ENCODE measurements around the gene USO1.
"Not testable (repeated sequence)": the region's sequence is repeated elsewhere in the genome, so short reads cannot be mapped to it uniquely, and the experiment has no call there.

USO1 gene

DNA sequence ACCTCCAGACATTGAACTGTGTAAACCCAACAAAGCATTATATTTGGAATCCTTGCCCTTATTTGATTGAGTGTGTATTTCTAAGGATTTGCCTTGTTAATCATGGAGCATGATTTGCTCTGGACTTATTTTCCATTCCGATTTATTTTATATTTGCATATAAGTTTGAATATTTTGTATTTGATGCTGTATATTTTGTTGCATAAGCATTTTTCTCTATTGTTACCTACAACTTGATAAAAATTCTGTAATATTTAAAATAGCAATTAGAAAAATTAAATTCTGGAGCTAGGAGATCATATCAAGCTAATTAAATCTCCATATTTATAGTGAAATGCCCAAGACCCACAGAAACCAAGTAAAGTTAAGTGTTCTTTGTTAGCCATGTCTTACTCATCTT lies 47.2 kb downstream of the USO1 start:
- no peak for DNase-seq

DNA sequence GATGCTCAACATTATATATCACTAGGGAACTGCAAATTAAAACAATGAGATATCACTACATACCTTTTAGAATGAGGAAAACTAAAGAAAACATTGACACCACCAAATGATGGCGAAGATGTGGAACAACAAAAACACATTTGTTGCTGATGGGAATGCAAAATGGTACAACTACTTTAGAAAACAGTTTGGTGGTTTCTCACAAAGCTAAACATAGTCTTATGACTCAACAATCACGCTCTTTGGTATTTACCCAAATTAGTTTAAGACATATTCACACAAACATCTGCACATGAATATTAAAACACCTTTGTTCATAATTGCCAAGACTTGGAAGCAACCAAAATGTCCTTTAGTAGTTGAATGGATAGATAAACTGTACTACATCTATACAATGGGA lies 53.2 kb downstream of the USO1 start:
- no peak for DNase-seq

DNA sequence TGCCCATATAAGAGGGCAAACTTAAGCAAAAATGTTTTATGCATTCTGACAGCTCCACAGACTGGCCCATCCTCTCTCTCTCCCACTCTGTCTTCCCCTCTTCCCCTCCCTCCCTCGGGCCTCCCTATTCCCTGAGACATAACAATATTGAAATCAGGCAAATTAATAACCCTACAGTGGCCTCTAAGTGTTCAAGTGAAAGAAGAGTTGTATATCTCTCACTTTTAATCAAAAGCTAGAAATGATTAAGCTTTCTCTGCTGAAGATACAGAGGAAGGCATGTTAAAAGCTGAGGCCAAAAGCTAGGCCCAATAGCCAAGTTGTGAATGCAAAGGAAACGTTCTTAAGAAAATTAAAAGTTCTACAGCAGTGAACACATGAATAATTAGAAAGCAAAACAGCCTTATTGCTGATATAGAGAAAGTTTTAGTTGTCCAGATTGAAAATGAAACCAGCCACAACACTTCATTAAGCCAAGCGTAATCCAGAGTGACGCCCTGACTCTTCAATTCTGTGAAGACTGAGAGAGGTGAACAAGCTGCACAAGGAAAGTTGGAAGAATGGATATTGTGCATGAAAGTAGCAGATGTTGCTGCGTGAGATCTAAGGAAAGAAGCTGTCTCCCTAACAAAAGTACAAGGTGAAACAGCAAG lies 54.9 kb downstream of the USO1 start:
- DNase-seq: no peak

DNA sequence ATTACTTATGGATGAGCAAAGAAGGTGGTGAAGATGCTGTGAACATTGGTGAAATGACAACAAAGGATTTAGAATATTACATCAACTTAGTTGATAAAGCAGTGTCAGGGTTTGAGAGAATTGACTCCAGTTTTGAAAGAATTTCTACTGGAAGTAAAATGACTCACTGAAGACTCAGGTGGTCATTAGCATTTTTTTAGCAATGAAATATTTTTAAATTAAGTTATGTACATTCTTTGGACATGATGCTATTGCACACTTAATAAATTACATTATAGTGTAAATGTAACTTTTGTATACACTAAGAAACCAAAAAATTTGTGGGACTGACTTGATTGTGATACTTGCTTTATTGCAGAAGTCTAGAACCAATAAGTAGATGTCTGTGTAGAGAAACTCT lies 56.9 kb downstream of the USO1 start:
- no peak for DNase-seq

DNA sequence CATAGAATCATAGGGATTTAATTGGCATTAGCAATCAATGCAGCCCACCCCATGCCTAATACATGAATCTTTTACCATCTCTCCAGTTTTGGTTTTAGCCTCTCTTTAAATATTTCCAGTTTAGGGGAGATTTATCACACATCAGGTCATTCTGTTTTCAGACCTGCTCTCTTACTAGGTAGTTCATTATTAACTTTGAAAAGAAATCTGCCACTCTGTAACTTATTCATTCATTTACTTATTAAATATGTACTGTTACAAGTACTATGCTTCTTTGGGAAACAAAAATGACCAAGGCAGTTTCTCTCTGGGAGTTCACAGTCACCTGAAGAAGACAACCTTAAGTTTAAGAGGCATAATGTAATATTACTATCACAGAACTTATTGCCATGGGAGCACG lies 62.1 kb downstream of the USO1 start:
- DNase-seq: no peak

DNA sequence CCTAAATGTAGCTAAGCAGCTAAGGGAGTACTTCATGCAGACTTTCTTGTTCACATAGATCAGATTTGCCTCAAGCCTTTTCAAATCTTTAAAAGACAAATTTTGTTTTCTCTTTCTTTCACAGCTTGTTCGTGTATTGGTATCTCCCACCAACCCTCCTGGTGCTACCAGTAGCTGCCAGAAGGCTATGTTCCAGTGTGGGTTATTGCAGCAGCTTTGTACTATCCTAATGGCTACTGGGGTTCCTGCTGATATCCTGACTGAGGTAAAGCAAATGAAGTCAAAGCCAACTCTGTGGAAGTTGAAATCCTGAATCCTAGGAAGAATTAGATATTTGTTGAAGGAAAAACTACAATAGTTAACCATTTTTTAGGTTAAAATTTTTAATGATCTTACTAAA lies 62.6 kb downstream of the USO1 start:
- DNase-seq: no peak

DNA sequence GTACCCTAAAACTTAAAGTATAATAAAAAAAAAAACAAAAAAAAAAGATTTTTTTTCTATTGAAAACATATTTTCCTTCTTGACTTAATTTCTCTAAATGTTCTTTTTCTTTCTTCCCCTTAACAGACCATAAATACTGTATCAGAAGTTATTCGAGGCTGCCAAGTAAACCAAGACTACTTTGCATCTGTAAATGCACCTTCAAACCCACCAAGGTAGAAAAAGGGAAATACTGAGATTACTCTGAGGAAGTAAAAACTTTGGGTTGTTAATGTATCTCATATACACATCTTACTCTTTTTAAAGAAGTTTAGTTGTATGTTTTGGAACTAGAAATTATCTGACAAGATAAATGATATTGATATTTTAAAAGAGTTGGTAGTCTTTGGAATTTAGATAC lies 65.6 kb downstream of the USO1 start:
- DNase-seq: no peak

DNA sequence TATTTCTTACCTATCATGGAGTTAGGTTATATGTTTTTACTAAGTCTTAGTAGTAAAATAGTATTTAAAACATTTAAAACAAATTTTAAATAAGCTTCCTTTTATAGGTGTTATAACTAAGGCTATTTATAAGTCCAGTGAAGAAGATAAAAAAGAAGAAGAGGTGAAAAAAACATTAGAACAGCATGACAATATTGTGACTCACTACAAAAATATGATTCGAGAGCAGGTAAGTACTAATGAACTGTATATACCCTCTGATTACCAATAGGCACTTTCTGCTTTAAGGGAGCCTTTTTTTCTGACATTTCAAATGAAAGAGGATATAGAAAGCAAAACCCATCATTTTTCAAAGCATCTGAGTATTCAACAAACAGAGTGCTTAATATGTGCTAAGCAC lies 76.6 kb downstream of the USO1 start:
- DNase-seq: no peak

DNA sequence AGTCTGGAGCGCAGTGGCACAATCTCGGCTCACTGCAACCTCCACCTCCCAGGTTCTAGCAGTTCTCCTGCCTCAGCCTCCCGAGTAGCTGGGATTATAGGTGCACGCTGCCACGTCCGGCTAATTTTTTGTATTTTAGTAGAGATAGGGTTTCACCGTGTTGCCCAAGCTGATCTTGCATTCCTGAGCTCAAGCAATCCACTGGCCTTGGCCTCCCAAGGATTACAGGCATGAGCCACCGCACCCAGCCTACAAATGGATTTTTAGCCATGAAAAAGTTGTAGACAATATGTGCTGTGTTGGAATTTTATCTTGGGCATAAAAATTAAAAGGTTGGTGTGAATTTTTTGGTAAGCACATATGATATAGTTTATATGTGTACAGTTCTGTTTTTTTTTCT lies 81.7 kb downstream of the USO1 start:
- not testable (repeated sequence) for DNase-seq

DNA sequence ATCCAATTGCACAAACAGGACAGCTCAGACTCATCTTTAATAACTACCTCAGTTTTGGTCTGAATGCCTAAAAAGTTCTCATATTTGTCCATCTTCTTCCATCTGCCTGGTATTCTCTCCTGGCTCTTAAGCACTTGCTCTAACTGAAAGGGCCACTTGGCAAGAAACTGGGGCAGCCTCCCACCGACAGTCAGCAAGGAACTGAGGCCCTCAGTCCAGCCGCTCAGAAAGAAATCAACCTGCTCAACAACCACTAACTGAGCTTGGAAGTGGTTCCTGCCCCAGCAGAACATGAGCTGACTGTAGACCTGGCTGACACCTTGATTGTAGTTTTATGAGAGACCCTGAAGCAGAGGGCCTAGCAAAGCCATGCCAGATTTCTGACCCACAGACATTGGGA lies 93.5 kb downstream of the USO1 start:
- no peak for DNase-seq

DNA sequence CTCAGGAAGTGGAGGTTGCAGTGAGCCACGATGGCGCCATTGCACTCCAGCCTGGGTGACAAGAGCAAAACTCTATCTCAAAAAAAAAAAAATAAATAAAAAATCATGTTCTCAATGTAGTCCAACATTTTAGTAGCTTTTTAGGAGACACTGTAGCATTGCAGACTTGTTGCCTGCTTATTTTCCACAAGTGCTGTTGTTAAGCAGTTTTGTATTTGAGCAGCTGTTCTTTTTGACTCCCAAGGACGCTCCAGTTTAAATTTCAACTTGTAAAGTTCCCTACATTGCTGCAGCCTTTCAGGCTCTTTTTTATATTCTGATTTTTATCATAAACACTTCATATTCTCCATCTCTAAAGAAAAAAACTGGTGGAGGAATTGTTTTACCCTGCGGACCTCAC lies 94.7 kb downstream of the USO1 start:
- DNase-seq: no peak

DNA sequence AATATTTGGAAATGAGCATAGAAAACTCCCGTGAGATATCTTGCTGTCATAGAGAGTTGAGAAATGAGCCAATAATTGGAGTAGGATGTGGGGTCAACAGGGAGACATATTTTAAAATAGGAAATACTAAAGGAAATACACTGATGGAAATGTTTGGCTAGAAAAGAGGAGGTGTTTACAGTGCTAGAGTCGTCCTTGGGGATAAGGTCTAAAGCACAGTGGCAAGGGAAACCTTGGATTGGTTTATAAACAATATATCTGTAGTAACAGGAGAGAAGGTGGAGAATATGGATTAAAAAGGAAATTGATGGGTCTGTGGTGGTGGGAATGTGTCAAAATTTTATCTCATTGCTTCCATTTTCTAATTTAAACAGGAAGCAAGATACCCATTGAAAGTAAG lies 95.8 kb downstream of the USO1 start:
- no peak for DNase-seq

DNA sequence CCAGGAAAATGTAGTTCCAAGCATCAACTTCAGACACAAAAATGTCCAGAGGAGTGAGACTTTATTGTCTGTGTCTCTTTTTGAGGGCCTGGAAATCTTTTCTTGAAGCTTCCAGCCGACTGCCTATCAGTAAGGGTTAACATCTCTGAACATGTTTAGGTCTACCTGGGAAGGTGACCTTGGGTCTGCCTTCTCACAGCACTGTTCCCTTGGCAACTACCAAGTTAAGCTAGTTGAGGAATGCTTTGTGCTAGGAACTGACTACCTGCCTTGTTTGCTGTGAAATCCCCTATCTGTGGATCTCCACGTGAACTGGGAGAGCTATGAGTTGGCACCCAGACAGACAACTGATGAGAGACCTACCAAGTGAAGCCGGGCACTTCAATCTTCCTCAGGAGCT lies 96.3 kb downstream of the USO1 start:
- no peak for DNase-seq

DNA sequence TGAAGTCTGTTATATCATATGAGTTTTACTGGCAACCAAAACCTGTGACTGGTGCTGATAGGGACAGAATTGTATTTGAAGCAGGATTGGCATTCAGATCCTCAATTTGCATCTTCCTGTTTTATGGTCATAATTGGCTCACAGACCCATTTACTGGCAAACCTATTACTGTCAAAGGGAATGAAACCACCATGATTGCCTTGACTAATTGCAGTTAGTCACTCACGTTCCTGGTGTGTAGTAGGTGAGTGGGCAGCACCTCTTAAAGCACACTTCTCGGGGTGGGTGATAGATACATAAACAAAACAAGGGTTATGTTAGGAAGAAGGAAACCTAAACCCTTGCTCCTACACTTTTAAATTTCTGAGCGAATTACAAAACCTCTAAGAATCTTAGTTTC lies 96.8 kb downstream of the USO1 start:
- DNase-seq: no peak

DNA sequence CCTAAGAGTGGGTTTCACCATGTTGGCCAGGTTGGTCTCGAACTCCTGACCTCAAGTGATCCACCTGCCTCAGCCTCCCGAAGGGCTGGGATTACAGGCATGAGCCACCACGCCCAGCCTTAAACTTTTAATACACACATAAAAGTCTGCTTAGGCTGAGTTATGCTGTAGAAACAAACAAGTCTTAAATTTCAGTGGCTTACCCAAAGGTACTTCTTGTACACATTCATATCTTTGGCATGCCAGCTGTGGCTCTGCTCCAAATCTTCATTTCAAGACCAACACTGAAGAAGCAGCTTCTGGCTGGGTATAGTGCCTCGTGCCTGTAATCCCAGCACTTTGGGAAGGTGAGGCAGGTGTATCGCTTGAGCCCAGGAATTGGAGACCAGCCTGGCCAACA lies 97.6 kb downstream of the USO1 start:
- DNase-seq: no peak

DNA sequence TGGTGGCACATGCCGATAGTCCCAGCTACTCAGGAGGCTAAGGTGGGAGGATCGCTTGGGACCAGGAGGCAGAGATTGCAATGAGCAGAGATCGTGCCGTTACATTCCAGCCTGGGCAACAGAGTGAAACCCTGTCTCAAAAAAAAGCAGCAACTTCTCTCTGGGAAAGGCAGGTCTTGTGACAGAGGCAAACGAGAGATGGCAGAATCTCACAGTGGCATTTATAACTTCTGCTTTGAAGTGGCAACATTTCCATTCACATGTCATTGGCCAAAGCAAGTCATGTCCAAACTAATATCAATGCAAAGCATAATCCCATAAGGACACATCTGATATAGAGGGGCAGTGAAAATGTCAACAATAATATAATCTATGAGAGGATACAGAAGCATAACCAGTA lies 98.0 kb downstream of the USO1 start:
- no peak for DNase-seq

DNA sequence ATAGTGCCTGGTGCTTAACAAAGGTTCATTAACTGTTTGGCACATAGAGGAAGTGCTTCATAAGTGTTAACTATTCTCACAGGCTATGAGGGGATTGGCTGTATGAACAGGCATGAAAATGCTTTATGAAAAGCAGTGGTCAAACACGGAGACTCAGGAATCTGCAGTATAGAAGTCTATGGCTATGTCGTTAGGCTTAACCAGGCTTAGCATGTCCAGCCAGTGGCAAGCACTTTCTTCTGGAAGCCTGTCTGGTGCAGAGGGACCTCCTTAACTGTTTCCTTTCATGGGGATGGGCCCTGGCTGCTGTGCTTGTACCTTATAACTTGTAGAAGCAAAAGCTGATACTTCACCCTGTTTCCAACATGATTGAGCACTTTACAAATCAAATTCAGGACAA lies 99.4 kb downstream of the USO1 start:
- no peak for DNase-seq

DNA sequence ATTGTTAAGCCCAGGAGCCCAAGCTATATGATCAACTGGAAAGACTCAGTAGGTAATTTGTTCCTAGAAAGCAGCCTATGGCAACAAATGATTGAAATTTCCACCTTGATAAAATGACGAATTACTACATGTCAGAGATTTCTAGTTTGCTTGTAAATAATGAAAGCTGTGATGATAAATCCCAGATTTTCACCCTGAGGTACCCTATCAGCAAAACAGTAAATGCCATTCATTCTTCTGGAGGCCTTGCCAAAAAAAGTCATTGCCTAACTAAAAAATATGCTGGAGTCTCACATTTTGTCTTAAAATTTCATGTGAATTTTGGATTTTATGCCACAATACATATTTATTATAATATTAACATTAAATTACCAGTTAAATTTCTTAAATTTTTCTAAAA lies 106.5 kb downstream of the USO1 start:
- DNase-seq: no peak

DNA sequence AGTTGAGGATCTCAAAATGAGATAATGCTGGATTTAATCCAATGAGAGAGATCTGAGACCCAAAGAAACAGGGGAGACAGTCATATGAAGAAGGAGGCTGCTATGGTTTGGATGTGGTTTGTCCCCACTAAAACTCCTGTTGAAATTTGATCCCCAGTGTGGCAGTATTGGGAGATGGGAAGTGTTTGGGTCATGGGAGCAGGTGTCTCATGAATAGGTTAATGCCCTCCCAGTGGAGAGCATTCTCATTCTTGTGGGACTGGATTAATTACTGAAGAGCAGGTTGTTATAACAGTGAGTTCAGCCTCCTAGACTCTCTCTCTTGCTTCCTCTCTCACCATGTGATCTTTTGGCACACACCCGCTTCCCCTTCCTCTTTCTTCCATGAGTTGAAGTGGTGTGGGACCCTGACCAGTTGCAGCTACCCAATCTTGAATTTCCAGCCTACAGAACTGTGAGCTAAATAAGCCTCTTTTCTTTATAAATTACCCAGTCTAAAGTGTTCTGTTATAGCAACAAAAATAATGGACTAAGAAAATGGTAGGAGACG lies 107.6 kb downstream of the USO1 start:
- peak; percentile 43 for DNase-seq

DNA sequence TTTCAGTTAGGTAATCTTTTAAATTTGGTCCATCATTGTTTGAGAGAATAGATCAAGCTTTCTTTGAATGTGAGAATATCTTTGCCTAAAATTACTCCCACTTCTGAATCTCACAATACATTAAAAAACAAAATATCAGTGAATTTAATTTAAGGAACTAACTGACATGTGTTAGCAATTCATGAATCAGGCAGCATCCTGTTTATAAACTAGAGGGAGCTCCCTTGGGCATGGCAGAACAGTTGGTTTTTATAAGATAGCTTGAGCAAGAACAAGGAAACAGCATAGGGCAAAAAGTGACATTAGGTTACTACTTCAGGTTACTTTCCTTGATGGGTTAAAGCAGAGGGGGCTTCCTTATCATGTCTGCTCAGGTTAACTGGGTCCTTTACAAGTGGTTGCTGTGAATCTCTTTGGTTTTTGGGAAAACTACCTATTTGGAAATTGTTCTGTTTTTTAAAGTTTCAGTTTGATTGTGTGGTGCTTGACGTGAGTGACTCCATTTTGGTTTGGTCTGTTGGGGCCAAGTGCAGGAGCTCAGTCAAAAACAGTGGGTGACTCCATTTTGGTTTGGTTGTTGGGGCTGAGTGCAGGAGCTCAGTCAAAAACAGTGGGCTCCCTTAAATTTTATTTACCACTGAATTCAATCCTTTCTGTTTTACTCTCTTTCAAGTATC lies 109.9 kb downstream of the USO1 start:
- no peak for DNase-seq

DNA sequence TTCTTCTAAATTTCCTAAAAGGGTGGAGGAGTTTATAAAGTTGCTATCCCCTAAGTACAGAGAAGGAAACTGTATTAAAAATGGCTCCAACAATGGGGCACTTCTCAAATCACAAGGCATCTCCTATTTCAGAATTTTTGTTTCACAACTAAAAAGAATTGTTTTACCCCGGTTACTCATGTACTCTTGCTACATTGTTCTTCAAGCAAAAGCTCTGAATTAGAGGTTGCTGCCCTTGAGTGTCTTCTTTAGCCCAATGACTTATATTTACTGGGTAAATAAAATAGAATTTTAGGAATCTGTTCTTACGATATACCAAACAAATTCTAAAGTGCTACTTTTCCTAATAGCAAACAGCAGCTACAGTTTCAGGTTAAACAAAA lies 110.4 kb downstream of the USO1 start:
- DNase-seq: no peak

DNA sequence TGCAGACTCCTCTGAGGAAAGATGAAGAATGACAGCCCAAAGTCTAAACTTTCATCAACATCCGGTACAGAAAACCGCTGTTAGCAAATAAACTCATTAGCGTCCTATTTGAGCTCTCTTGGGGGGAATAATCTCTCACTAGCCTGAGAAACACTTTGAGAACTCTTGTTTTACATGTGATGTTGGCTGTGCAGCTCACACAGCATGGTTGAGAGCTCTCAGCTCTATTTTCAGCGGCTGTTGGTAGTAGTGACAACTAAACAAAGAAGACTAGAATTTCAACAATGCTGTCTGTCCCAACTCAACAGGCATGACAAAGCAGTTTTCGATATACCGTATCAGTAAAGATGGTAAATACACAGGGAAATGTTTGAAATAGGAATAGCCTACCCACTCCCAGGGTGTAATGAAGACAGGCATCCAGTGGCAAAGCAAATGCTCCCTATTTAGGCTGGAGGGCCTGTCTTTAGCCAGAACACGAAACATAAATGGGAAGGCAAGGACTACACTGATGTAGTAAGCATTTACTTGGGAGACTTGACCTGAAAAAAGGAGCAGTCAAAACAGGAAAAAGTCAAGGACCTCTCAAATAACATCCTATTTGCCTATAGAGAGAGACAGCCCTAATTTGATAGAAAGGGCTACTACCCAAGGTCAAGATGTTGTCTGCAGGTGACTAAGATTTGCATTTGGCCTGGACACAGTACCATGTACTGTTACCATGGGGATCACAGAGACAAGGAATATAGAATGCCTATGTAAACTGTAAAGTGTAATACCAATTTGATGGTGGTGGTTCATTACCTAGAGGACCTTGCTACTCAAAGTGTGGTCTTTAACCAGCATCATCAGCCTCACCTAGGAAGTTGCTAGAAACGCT lies 117.5 kb downstream of the USO1 start:
- no peak for DNase-seq

DNA sequence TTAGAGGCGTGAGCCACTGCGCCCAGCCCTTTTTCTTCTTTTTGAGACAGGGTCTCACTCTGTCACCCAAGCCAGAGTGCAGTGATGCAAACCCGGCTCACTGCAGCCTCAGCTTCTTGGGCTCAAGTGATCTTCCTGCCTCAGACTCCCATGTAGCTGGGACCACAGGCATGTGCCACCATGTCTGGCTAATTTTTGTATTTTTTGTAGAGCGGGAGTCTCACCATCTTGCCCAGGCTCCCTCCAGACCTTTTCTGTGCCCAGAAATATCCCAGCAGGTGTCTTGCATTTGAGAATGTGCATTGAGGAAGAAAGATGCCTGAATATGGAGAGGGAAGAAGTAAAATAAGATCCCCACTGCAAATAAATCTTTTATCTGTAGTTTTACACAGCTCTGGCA lies 119.2 kb downstream of the USO1 start:
- no peak for DNase-seq

DNA sequence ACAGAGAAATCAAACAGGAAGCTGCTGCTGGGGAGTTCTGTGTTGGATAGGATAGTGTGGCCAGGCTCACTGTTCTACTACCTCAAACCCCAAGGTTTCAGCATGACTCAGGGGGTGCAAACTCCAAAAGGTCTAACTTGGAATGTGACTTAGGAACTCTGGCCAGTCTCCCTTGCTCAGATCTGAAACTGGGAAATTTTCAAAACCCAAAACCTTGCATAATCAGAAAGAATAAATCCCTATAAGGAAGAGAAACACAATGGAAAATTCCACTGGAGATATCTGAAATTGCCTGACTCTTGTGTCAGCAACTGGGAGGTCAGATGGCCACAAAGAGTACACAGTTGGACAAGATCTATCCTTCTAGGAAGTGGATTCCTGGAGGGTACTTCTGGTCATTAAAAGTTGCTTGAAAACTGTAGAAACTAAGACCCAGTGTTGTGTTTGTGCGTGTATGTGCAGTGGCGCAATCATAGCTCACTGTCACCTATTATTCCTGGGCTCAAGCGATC lies 119.8 kb downstream of the USO1 start:
- no peak for DNase-seq

Data from NCI-H2029 treated with DMSO at 0.1 percent for 48 hours (cell line).